Thyroid gland (tissue), 4 donors: ENCODE results near the gene ST3GAL3.

Experiments
- POLR2A ChIP-seq, 2 donors: fragments of 450-650 bp; IDR thresholded peaks; one replicate each; pipeline ENCODE4 v1.6.1; 2017; ENCODE audit warnings: antibody characterized with exemption in 2 of 2, mild to moderate bottlenecking in 2 of 2, moderate library complexity in 1 of 2
- TF ChIP-seq, protein P1 (sequence below), 6 experiments: fragments of 200-600 bp in 3 of 6; fragments of 450-650 bp in 3 of 6; sonication (generic) in 3 of 6; IDR thresholded peaks; one replicate each; pipeline ENCODE4 v1.5.1; 2016 to 2019; ENCODE audit warnings: antibody characterized with exemption in 6 of 6, mild to moderate bottlenecking in 2 of 6, inconsistent platforms in 1 of 6, moderate library complexity in 1 of 6

DNA sequence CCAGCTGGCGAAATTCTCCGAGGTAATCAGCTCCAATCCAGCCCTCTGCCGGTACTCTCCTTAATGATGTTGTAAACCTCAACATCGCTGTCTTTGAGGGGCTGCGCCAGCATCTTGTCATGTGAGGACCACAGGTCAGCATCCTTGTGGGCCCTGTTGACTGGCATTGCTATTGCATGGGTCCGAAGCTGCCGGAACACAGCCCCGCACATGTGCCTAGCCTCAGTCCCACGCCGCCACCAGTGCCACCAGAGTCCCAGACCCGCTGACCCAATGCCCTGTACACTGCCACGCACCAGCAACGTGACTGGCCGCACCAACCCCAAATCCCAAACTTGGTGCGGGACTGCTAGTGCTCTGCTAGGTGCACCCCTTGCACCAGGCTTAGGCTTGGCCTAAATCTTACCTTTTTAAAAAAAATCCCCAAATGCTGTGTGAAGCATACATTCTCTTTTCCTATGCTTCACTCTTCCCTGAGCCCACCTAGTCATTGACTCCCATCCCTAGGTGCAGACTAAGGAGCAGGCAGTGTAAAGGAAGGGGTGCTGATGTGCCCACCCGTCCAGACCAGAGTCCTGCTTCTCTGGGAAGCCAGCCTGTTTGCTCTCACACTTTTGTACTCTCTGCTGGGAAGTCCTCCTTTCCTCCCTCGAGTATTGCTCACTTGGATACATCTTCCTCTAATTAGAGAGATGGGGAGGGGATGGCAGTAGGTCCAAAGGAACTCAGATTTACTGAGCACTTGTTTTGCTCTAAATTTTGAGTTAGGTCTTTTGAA is 144.4 kb downstream of the ST3GAL3 start:
- TF ChIP-seq, protein P1, sequence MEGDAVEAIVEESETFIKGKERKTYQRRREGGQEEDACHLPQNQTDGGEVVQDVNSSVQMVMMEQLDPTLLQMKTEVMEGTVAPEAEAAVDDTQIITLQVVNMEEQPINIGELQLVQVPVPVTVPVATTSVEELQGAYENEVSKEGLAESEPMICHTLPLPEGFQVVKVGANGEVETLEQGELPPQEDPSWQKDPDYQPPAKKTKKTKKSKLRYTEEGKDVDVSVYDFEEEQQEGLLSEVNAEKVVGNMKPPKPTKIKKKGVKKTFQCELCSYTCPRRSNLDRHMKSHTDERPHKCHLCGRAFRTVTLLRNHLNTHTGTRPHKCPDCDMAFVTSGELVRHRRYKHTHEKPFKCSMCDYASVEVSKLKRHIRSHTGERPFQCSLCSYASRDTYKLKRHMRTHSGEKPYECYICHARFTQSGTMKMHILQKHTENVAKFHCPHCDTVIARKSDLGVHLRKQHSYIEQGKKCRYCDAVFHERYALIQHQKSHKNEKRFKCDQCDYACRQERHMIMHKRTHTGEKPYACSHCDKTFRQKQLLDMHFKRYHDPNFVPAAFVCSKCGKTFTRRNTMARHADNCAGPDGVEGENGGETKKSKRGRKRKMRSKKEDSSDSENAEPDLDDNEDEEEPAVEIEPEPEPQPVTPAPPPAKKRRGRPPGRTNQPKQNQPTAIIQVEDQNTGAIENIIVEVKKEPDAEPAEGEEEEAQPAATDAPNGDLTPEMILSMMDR (IDR thresholded peaks at IDR 0.05) = no peak
- TF ChIP-seq POLR2A (IDR thresholded peaks at IDR 0.05) = no peak
